Left ventricle myocardium inferior (tissue), 1 donor: ENCODE measurements around the gene ATP5F1C. TPM values are rescaled to one million over a fixed set of nuclear protein-coding genes. Genes with fewer than 3 reads are reported as not detected.

ENCODE experiments used
- DNase-seq: peaks from one replicate; pipeline ENCODE4 v3.0.0-alpha.2; 2020
- H3K27ac ChIP-seq: fragments of 200-600 bp; replicated peaks from 2 replicates; pipeline ENCODE4 v1.8.0; 2021
- H3K27me3 ChIP-seq: fragments of 200-600 bp; 2 replicates; pipeline ENCODE4 v1.8.0; 2021; ENCODE audit warnings: low read depth
- H3K36me3 ChIP-seq: fragments of 200-600 bp; 2 replicates; pipeline ENCODE4 v1.8.0; 2021
- H3K4me1 ChIP-seq: fragments of 200-600 bp; 2 replicates; pipeline ENCODE4 v1.8.0; 2021
- H3K4me3 ChIP-seq: fragments of 200-600 bp; 2 replicates; pipeline ENCODE4 v1.8.0; 2021; ENCODE audit warnings: mild to moderate bottlenecking, moderate library complexity
- H3K9me3 ChIP-seq: fragments of 200-600 bp; replicated peaks from 2 replicates; pipeline ENCODE4 v1.8.0; 2021
- intact Hi-C: fragments of 100-400 bp; cut with micrococcal nuclease; formaldehyde crosslinking; loops from one replicate; pipeline ENCODE4 v1.11.0; 2022
- total RNA-seq: library from RNA; stranded (reverse); fragmentation: NEBNext Ultra II Directional; extraction: Animal tissue kit (Norgen Biotek cat#: 25700); gene quantifications from one replicate; pipeline ENCODE4 v1.2.1, GENCODE V29; 2021
- TF ChIP-seq, protein P1 (sequence below): fragments of 200-600 bp; IDR thresholded peaks from 2 replicates; pipeline ENCODE4 v1.8.0; 2021; ENCODE audit warnings: antibody characterized with exemption, mild to moderate bottlenecking, borderline replicate concordance
- donor health status: DM: no; HTN: yes; CAD: no; lungs with severe emphysema.

The ATP5F1C gene
- total RNA-seq, 1 donor from 2014 or later, result 743 TPM

DNA sequence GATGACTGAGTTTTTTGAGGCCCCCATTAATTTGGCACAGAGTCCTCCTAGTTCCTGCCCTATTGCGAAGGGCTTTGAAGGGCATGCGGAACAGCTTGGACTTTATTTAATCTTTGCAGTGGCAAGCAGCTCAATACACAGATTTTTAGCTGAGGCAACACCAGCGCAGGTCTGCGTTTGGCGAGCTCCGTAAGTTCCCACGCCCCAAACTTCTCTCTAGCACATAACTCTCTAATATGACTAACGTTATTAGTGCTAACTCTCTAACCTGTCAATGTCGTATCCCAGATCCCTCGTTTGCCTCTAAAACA is 30.0 kb downstream of the ATP5F1C start:
- TF ChIP-seq, protein P1, sequence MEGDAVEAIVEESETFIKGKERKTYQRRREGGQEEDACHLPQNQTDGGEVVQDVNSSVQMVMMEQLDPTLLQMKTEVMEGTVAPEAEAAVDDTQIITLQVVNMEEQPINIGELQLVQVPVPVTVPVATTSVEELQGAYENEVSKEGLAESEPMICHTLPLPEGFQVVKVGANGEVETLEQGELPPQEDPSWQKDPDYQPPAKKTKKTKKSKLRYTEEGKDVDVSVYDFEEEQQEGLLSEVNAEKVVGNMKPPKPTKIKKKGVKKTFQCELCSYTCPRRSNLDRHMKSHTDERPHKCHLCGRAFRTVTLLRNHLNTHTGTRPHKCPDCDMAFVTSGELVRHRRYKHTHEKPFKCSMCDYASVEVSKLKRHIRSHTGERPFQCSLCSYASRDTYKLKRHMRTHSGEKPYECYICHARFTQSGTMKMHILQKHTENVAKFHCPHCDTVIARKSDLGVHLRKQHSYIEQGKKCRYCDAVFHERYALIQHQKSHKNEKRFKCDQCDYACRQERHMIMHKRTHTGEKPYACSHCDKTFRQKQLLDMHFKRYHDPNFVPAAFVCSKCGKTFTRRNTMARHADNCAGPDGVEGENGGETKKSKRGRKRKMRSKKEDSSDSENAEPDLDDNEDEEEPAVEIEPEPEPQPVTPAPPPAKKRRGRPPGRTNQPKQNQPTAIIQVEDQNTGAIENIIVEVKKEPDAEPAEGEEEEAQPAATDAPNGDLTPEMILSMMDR, result no peak
- no peaks in the 10 kb centered on the region for H3K36me3 ChIP-seq
- H3K4me1 ChIP-seq, result peaks cover 39% of the 10 kb centered on the region
- H3K4me3 ChIP-seq, result peak overlapping the region; percentile 96
- no peak for DNase-seq
- H3K27ac ChIP-seq, result peak overlapping the region; percentile 83
- H3K27me3 ChIP-seq, result no peaks in the 10 kb centered on the region
- intact Hi-C loops, result no loop called here
- H3K9me3 ChIP-seq, result no peaks in the 10 kb centered on the region

DNA sequence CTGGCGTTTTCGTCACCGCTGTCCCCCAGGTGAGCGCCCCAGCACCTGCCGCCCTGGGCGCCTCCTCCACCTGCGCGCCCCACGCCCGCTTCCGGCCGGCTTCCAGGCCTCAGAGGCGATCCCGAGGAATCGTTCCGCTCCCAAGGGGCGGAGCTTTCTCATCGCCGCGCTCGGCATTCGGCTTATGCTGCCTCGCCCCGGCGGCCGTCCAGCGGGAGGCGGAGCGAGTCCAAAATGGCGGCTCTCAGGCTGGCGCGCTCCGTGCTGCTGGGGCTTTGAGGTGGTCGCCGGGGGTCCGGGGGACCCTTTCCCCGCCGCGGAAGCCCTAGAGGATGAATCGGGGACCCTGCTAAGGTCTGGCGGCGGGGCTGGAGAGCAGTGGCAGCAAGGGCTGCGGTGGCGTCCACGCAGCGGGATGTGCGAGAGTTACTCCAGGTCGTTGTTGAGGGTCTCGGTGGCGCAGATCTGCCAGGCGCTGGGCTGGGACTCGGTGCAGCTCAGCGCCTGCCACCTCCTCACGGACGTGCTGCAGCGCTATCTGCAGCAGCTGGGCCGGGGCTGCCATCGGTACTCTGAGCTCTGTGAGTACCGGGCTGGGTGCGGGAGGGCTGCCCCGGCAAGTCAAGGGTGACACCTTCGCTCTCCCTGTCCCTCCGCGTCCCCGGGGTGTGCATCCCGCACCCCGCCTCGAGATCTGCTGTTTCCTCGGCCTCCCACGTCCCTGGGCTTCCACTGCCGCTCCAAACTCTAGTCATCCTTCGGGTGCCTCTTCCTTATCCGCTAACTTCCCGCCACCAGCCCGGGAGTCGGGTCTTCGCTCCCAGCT is 30.5 kb downstream of the ATP5F1C start, which contains the start of gene TAF3:
Gene TAF3 (plus strand): TSS at position 211 of the 826 bp plus-strand sequence. CDS start 205 bp downstream, at position 416.
- TF ChIP-seq, protein P1, result no peak
- peak; percentile 92 for DNase-seq
- H3K27ac ChIP-seq, result peak within 1 kb of the TSS; percentile 83
- intact Hi-C loops, result no loop called here
- peak within 1 kb of the TSS; percentile 96 for H3K4me3 ChIP-seq
- H3K36me3 ChIP-seq, result no peaks in the 10 kb centered on the region
- no peaks in the 10 kb centered on the region for H3K27me3 ChIP-seq
- H3K9me3 ChIP-seq, result no peaks in the 10 kb centered on the region
- H3K4me1 ChIP-seq, result peaks cover 39% of the 10 kb centered on the region

DNA sequence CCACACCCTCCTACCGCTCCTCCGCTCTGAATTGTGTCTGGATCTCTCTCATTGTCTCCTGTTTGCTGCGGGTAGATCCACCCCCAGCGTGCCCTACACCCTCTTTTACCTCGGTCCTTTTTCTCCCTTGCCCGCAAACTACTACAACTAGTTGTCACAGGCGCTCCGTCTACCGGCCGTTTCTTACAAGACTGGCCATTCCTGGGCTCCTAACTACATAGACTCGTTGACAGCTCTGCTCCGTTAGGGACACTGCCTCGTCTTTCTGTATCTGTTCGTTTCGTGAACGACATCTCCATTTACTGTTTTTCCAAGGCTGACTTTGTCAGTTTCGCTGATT is 31.1 kb downstream of the ATP5F1C start:
- intact Hi-C loops, result no loop called here
- Histone ChIP-seq H3K27me3 (no peaks in the 10 kb centered on the region), H3K36me3 (no peaks in the 10 kb centered on the region), H3K4me1 (peaks cover 41% of the 10 kb centered on the region), H3K9me3 (no peaks in the 10 kb centered on the region), H3K27ac (peak overlapping the region; percentile 83), H3K4me3 (peak overlapping the region; percentile 96)
- DNase-seq, result peak; percentile 23
- TF ChIP-seq, protein P1, result peak; percentile 36

DNA sequence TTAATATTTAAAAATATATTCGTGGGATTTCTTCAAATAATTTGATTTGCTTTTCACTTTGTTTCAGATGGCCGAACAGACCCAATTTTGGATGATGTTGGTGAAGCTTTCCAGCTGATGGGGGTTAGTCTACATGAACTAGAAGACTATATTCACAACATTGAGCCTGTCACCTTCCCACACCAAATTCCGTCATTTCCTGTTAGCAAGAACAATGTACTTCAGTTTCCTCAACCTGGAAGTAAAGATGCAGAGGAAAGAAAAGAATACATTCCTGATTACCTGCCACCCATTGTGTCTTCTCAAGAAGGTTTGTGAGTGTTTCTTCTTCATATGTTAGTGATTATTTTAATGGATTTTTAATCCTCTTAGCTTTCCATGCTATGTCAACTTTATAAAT is 36.3 kb downstream of the ATP5F1C start:
- H3K9me3 ChIP-seq, result no peaks in the 10 kb centered on the region
- H3K36me3 ChIP-seq, result peaks cover 24% of the 10 kb centered on the region
- H3K4me1 ChIP-seq, result peaks cover 41% of the 10 kb centered on the region
- H3K27ac ChIP-seq, result no peak overlapping the region
- no peak for DNase-seq
- no peak overlapping the region for H3K4me3 ChIP-seq
- TF ChIP-seq, protein P1, result no peak
- H3K27me3 ChIP-seq, result no peaks in the 10 kb centered on the region
- intact Hi-C loops, result no loop called here

DNA sequence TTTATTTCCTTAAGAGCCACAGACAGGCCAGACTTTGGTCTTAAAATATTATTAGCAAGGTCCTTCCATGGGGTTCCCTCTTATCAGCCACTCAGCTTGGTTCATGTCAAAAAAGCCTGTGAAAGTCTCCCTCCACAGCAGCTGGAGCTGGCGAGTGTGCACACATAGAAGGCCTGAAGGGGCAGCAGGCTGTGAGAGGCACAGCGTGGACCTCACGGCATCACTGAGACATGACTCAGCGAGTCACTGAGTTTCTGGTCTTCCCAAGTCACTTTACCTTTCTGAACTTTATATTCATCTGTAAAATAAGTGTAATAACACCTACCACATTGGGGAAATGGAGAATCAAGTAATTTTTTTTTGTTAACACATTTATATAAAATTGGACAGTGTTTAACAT is 39.0 kb downstream of the ATP5F1C start:
- no peaks in the 10 kb centered on the region for H3K9me3 ChIP-seq
- peaks cover 35% of the 10 kb centered on the region for H3K4me1 ChIP-seq
- peak overlapping the region; percentile 19 for H3K27ac ChIP-seq
- intact Hi-C loops, result no loop called here
- peaks cover 24% of the 10 kb centered on the region for H3K36me3 ChIP-seq
- TF ChIP-seq, protein P1, result peak; percentile 32
- no peak for DNase-seq
- no peak overlapping the region for H3K4me3 ChIP-seq
- no peaks in the 10 kb centered on the region for H3K27me3 ChIP-seq
